ENCODE data around the gene VIM.

VIM gene

GRCh38 chr10:17240616-17241015, 12.6 kb downstream of the VIM start (continued):
- no peak for TF ChIP-seq ZNF645 (tag by site-specific recombination; IDR thresholded peaks at IDR 0.05)
- no peak for TF ChIP-seq ZNF654 (tag by site-specific recombination; IDR thresholded peaks at IDR 0.05; ENCODE audit: low read depth)
- TF ChIP-seq SCRT2 (tag by site-specific recombination; IDR thresholded peaks at IDR 0.05) = no peak
- TF ChIP-seq PRDM2 (tag by site-specific recombination; IDR thresholded peaks at IDR 0.05; ENCODE audit: borderline replicate concordance) = no peak
- TF ChIP-seq ZNF530 (tag by site-specific recombination; IDR thresholded peaks at IDR 0.05; ENCODE audit: low read depth) = no peak

- TF ChIP-seq ZBTB26 (tag by site-specific recombination; optimal IDR thresholded peaks at IDR 0.05) (no peak), ZNF548 (tag by site-specific recombination; IDR thresholded peaks at IDR 0.05) (peak; percentile 96), ZNF629 (tag by site-specific recombination; IDR thresholded peaks at IDR 0.05) (0 out of 2 replicates have a peak, but pooled peaks have one; percentile 15)
- CTCF ChIA-PET = interaction anchor here (0.6 kb wide), 1 partner anchor 967 kb away, joined by 3 read pairs; no protein-coding TSS in a partner anchor
- H3K4me3 ChIP-seq (ENCODE audit: low read depth, low read length) = no peak overlapping the region
Measured at GRCh38 chr10:17241611-17242333, 13.7 kb downstream of the VIM start.

GRCh38 chr10:17244700-17245365, 16.8 kb downstream of the VIM start:
- Histone ChIP-seq H3K4me1 (ENCODE audit: control insufficient read depth, insufficient read depth, low read length) (no peaks in the 10 kb centered on the region), H3K4me3 (ENCODE audit: low read depth, low read length) (no peak overlapping the region), H3K36me3 (ENCODE audit: control insufficient read depth in 2 of 2, insufficient read depth in 1 of 2, low read length in 2 of 2) (no peaks in the 10 kb centered on the region), H3K27ac (ENCODE audit: extremely low read depth, low read depth, low read length) (no peak overlapping the region), H3K9me3 (ENCODE audit: control insufficient read depth, insufficient read depth, low read depth, low read length) (no peaks in the 10 kb centered on the region)
- CTCF ChIA-PET = no interaction called here
- POLR2A ChIA-PET = interaction anchor here (0.5 kb wide), 1 partner anchor 269 kb away, joined by 7 read pairs; no protein-coding TSS in a partner anchor
- TF ChIP-seq ZNF473 (tag by site-specific recombination; IDR thresholded peaks at IDR 0.05) (no peak), ZNF19 (tag by site-specific recombination; IDR thresholded peaks at IDR 0.05; ENCODE audit: low read depth) (no peak), ZNF350 (tag by site-specific recombination; IDR thresholded peaks at IDR 0.05) (no peak), KLF1 (tag by site-specific recombination; IDR thresholded peaks at IDR 0.05) (no peak), ZNF645 (tag by site-specific recombination; IDR thresholded peaks at IDR 0.05) (no peak), WT1 (tag by site-specific recombination; IDR thresholded peaks at IDR 0.05) (no peak), ZNF548 (tag by site-specific recombination; IDR thresholded peaks at IDR 0.05) (no peak), ZBTB7A (tag by site-specific recombination; IDR thresholded peaks at IDR 0.05; ENCODE audit: low read depth) (no peak), ZSCAN16 (tag by site-specific recombination; IDR thresholded peaks at IDR 0.05) (no peak), ZNF701 (tag by site-specific recombination; IDR thresholded peaks at IDR 0.05) (no peak), ZNF394 (tag by site-specific recombination; IDR thresholded peaks at IDR 0.05; ENCODE audit: borderline replicate concordance) (no peak)

More at GRCh38 chr10:17241611-17242333, 13.7 kb downstream of the VIM start:
- H3K36me3 ChIP-seq (ENCODE audit: control insufficient read depth in 2 of 2, insufficient read depth in 1 of 2, low read length in 2 of 2) = peaks cover 10 to 13% of the 10 kb centered on the region in 2 experiments
- POLR2A ChIA-PET = interaction anchor here (0.7 to 1.0 kb wide), 2 partner anchors 12 to 15 kb away, joined by 4 to 13 read pairs; no protein-coding TSS in a partner anchor
- H3K4me1 ChIP-seq (ENCODE audit: control insufficient read depth, insufficient read depth, low read length) = no peaks in the 10 kb centered on the region
- H3K9me3 ChIP-seq (ENCODE audit: control insufficient read depth, insufficient read depth, low read depth, low read length) = no peaks in the 10 kb centered on the region
- no peak overlapping the region for H3K27ac ChIP-seq (ENCODE audit: extremely low read depth, low read depth, low read length)

All from HEK293 (cell line).